Stimulated activated CD8-positive, alpha-beta memory T cell treated with anti-CD3 and anti-CD28 coated beads, Interleukin-15, amount 100 ng/mL, for 48 hours (primary cell): ENCODE data around the gene PLCB1.
A peak's percentile ranks its signal among the peaks of the same experiment; 100 is the strongest.

Source experiments
- DNase-seq, 2 donors: peaks; one replicate each; pipeline ENCODE4 v3.0.0-alpha.2; 2020; ENCODE audit warnings: low read depth in 2 of 2

PLCB1 gene

GRCh38 chr20:8301655-8302054 is 169.6 kb downstream of the PLCB1 start:
- no peak for DNase-seq

- DNase-seq: no peak
Measured at GRCh38 chr20:8303651-8304050, 171.6 kb downstream of the PLCB1 start.

DNA sequence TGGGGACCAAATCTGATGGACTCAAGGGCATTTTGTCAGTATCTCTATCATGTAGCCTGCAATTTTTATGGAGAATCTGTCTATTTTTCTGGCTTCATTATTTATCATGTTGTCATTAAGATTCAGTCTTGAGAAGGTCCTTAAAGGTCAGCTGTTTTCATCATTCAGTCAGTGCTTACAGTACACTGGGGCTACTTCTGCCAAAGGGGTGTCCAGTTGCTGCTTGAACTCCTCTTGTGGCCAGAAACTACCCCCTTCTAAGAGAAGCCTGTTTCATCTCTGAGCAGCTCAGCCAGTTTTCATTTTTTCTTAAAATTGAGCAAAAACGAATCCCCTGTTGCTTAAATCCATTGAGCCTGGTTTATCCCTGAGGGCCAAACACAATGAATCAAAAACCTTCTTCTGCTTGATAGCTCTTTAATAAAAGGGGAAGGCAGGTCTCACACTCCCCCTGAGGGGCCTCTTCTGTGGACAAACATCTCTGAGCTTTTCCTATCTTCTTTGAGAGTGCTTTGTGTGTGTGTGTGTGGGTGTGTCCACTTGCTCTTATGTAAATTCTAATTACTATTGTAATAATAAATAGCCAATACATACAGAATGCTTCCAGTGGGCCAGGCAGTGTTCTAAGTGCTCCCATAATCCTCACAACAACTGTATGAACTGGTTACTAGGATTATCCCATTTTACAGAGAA is 172.2 kb downstream of the PLCB1 start:
- no peak for DNase-seq

DNA sequence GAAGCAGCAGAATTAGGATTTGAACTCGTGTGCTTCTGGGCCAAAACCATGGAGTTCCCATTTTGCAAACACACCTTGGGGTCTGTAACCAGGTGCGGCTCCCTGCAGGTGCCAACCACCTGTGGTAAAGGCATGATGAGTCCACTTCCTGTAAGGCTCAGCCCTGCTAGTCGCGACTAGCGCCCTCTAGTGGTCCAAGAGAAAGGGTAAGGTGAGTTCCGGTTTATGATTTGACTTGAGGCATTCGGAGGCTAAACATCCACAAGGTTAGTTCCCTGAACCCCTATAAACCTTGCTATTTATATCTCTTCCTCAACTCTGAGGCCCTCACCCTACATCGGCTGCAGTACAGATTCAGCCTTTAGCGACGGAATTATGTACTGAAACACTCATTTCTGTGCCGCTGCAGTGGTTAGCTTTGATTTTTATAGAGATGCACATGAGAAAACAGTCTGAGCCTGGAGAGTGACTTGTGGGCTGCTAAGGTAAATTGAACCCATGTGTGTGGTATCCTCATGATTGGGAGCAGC is 173.4 kb downstream of the PLCB1 start:
- DNase-seq: peak; percentile 30 to 53

- DNase-seq: no peak
Measured at GRCh38 chr20:8306937-8307336, 174.9 kb downstream of the PLCB1 start.

DNA sequence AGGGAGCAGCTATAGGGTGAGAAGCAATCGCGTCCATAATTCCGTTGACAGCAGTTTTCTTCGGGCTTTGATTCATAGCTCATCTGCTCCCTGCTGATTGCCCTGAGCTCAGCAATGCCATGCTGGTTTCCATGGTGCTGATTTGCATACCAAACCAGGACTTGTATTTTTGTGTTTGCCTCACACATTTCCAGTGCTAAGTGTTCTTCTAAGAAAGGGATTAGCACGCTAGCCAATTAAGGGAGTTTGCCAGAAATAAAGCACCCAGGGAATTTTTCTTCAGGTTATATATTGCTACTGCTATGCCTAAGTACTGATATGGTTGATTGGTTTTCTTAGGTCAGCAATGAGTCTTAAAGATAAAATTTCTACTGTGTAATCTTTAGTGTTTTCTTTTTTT is 177.6 kb downstream of the PLCB1 start:
- no peak for DNase-seq

DNA sequence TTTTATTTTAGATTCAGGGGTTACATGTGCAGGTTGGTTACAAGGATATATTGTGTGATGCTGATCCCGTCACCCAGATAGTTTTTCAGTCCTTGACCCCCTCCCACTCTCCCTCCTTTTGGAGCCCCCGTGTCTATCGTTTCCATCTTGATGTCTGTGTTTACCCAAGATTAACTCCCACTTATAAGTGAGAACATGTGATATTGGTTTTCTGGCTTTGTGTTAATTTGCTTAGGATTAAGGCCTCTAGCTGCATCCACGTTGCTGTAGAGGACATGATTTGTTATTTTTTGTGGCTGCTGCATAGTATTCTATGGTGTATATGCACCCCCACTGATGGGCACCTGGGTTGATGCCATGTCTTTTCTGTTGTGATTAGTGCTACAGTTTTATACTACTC is 178.6 kb downstream of the PLCB1 start:
- DNase-seq: no peak

- DNase-seq: no peak
Measured at GRCh38 chr20:8313073-8313472, 181.0 kb downstream of the PLCB1 start.

DNA sequence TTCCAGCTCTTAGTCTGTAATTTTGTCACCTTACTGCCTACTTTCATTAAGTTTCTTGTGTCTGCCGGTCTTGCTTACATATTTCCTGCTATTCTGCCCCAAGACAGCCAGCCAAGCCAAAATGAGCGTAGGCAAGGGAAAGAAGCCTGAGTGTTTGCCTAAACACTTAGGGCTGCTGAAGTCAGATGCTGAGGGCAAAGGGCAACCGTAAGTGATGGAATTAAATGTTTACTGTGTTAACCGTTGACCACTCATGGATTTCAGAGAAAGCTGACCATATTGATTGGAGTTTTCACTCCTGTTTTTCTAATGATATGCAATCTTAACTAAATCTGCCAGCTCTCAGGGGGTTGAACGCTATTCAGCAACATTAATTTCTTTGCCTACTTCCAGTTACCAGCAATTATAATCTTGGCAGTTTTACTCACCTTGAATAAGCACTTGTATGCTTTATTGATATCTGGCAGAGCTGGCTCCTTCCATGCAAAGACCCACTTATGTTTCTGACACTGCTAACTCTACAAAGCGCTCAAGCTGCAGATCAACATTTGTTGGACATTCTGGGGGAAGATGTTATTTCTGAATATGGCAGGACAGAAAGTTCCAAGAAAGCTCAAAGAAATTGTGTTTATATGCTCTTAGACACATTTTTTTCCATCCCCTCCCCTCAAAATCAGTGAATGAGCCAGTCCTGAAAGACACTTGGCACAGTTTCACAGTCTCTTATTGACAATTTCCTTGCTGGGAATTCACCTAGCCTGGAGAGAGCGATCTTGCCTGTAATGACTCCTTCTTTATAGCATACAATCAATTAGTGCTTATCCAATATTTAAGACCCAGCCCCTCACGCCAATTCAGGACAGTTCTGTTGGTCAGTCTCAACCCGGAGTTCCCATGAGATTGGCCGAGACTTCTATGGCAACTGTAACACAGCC is 183.8 kb downstream of the PLCB1 start:
- DNase-seq: no peak

DNA sequence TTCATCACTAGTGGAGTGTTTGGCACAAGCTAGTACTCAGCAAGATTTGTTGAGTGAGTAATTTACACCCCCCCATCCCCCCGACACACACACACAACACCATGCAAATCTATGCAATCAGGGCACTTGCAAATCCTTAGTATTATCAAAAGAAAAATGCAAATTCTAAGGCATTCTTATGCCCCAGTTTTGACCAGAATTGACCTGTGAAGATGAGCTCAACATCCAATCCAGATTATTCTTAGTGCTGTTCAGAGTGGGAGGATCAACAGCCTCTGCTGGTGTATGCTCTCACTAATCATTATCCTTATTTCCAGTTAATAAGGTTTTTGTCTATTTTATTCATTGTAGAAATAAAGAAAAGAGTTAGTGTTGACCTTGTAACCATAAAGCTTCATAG is 185.4 kb downstream of the PLCB1 start:
- DNase-seq: no peak

DNA sequence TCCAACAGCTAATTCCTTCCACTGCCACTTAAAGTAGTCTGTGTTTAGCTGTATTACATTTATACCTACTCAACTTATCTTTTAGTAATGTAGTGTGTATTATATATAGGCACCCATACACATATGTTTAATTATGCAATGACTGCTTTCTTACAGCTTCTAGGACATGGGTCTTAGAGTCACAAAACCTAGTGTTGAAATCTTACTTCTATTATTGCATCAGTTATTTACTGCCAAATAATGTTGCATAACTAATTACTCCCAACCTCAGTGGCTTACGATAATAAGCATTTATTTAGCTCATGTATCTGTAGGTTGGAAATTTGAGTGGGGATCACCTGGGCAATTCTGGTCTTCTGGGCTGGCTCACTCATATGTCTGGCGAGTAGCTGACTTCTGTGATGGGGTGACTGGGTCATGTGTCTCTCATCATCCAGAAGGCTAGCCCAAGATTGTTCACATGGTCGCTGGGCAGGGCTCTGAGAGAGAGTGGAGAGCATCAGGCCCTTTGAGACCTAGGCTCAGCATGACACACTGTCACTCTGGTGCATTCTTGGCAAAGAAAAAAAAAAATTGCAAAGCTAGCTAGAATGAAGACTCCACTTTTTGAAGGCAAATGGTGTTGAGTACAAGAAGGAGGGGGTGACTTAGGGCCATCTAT is 187.0 kb downstream of the PLCB1 start:
- DNase-seq: no peak

DNA sequence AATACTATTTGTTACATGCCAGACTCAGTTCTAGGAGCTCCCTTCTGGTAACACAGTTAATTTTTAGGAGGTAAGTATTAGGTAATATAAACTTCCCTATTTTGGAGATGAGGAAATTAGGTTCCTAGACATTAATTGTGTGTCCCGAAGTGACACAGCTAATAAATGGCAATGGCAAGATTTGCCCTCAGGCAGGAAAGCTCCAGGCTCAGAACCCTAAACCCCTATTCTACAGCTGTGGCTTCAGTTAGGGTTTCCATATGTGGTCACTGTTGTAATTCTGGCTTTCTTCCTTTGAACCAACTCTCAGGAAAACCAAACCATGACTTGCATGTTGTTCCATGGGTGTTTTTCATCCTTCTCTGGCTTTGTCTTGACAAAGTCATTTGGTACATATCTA is 188.2 kb downstream of the PLCB1 start:
- no peak for DNase-seq

DNA sequence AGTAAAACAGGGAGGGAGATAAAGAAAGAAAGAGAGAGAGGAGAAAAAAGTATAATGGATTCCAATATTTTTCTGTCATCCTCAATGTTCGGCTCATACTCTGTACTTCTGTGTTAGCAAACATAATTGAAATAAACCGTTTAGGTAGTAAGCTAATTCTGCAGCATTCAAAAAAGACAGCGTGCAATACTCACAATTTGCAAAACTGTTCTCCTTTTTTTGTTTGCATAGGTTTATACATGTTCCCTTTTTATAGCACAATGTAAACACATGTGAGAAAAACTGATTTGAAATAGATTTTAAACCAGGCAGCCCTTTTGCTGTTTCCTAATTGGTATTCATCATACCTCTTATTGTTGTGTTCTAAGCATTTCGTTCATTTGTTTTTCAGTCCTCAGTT is 188.9 kb downstream of the PLCB1 start:
- no peak for DNase-seq

GRCh38 chr20:8322662-8323217 is 190.7 kb downstream of the PLCB1 start:
- no peak for DNase-seq

DNA sequence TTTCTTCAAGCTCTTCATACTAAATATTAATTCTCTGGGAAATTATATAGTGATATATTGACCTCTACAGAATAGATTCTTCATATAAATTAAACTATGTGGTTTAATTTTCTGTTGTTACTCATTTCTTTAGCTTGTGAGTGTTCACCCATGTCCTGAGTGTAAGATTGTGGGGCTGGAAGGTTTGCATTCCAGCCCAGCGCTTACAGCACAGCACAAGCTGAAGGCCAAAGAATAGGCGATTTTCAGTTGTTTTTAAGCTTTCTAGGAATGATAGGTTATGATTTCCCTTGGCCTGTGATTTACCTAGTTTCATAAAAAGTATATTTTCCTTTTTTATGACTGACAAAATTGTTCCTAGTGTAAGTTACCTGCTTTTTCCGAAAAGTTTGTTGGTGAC is 194.1 kb downstream of the PLCB1 start:
- no peak for DNase-seq

DNA sequence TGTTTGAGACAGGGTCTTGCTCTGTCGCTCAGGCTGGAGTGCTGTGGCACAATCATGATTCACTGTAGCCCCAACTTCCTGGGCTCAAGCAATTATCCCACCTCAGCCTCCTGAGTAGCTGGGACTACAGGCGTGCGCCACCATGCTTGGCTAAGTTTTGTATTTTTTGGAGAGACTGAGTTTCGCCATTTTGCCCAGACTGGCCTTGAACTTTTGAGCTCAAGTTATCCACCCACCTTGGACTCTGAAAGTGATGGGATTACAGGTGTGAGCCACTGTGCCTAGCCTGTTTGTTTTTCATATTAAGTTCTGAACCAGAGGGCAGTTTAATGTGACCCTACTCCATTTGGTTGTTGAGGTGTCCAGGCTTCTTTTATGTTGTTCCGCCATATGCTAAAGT is 194.8 kb downstream of the PLCB1 start:
- DNase-seq: no peak

GRCh38 chr20:8328189-8328588 is 196.1 kb downstream of the PLCB1 start:
- no peak for DNase-seq

GRCh38 chr20:8330319-8330784 is 198.3 kb downstream of the PLCB1 start:
- DNase-seq: no peak

DNA sequence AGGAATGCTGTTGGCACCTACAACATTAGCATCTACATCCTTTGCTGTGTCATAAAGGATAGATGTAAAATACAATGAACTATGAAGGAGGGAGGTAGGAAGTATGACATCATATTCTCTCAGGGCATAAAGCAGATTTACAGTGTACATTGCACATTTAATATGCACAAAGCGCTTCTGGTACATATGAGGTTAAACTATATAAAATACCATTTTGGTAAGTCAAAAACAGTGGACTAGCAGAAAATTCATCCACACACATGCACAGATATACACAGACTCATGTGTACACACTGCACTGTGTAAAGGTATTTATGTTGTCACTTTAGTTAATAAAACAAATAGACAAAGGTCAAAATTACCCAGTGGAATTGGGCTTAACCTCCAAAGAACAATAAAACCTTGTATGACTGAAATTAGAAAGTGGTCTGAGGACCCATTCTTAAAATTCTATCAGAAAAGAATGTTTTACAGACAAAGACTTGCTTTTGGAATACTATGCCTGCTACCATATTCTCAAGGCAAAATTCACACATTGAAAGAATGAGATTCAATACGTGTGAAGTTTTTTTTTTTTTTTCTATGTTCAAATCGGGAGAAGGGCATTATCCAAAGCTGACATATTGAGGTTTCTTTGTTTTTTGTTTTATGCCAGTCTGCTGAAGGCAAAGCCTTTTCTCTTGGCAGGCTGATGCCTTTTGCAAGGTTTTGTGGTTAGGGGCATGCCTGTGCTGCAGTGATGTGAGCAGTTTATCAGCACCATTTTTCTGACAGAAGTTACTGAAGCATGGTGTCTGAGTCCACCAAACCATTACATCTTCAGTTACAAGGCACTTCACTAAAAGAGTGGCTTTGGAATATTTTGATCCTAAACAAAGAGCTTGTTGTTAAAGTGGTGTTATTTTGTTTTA is 199.0 kb downstream of the PLCB1 start:
- DNase-seq: no peak

DNA sequence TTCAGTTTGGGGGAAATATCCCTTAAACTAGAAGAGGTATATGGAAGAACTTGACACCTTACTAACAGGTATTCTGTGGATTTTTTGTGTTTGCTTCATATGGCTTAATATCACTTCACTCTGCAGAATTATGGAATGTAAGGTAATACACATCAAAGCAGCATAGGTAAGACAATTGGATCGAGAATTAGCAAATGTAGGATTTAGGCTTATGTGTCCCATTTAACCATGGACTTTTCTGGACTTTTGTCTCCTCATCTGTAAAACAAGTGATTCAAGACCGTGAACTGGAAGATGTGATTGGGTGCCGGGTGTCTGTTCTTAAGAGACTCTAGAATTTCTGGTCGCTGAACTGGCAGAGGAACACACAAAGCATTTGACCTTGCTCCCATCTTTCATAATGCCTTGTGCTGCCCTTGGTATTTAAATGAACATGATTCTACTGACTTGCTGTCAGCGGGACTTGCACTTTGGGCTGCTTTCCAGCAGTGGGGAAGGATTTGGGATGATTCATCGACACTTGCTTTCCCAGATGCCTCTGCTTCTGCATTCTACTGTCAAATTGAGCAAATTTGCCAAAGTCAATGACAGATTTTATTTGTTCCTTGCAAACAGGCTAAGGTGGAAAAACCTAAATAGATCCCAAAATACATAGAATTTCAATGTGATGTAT is 199.8 kb downstream of the PLCB1 start:
- no peak for DNase-seq
